GM12872 (cell line): ENCODE measurements around the gene ZBTB3.

Source experiments
- CTCF ChIP-seq: IDR thresholded peaks from 3 replicates; pipeline ENCODE4 v1.5.1; 2011; ENCODE audit warnings: low read depth, mild to moderate bottlenecking, low read length, moderate library complexity; ENCODE audit not compliant: insufficient read depth

The ZBTB3 gene

GRCh38 chr11:62775646-62776045 lies 21.7 kb upstream of the ZBTB3 start:
- no peak for TF ChIP-seq CTCF

GRCh38 chr11:62774407-62774806 lies 20.4 kb upstream of the ZBTB3 start:
- no peak for TF ChIP-seq CTCF

GRCh38 chr11:62771144-62772021 lies 17.4 kb upstream of the ZBTB3 start, which contains the start of gene TAF6L:
Gene TAF6L, plus strand, starts transcription at chr11:62771396. Its CDS starts 4,388 bp downstream, at chr11:62775784.
- TF ChIP-seq CTCF = no peak

GRCh38 chr11:62770778-62771143 lies 16.8 kb upstream of the ZBTB3 start:
- TF ChIP-seq CTCF = no peak

- no peak for TF ChIP-seq CTCF
Measured at GRCh38 chr11:62757846-62758788, 4.2 kb upstream of the ZBTB3 start.

- TF ChIP-seq CTCF = no peak
Measured at GRCh38 chr11:62755086-62755615, 1.2 kb upstream of the ZBTB3 start.
